HEK293 (cell line): ENCODE results near the gene UCKL1.

Experiments used
- CTCF ChIA-PET: fragments of 350-600 bp; formaldehyde crosslinking; extraction: SDS; loops from one replicate; lab custom pipeline; 2021; ENCODE audit warnings: antibody characterized with exemption; lab: Yijun Ruan, JAX
- POLR2A ChIA-PET: fragments of 300-600 bp; formaldehyde crosslinking; extraction: SDS; loops from one replicate; lab custom pipeline; 2020; ENCODE audit warnings: antibody characterized with exemption, inconsistent platforms; lab: Yijun Ruan, JAX
- H3K27ac ChIP-seq: fragments of 200-500 bp; sonication (Bioruptor generic); 2 replicates; pipeline ENCODE4 v1.5.1; 2014; ENCODE audit warnings: low read depth, low read length, control low read depth, inconsistent platforms; ENCODE audit errors: extremely low read depth
- H3K36me3 ChIP-seq, 2 experiments: fragments of 200-500 bp in 1 of 2; sonication (Bioruptor generic) in 1 of 2; 1 replicate in 1 of 2; 2 replicates in 1 of 2; pipeline ENCODE4 v1.5.1; 2014 to 2017; ENCODE audit warnings: inconsistent platforms in 2 of 2, low read length in 2 of 2; ENCODE audit not compliant: control insufficient read depth in 2 of 2, insufficient read depth in 1 of 2
- H3K4me1 ChIP-seq: fragments of 200-500 bp; sonication (Bioruptor generic); 2 replicates; pipeline ENCODE4 v1.5.1; 2014; ENCODE audit warnings: mild to moderate bottlenecking, low read length, inconsistent platforms; ENCODE audit not compliant: control insufficient read depth, insufficient read depth
- H3K4me3 ChIP-seq: 2 replicates; pipeline ENCODE4 v1.5.1; 2011; ENCODE audit warnings: low read depth, mild to moderate bottlenecking, control low read depth, low read length, moderate library complexity
- H3K9me3 ChIP-seq: fragments of 200-500 bp; sonication (Bioruptor generic); 2 replicates; pipeline ENCODE4 v1.5.1; 2014; ENCODE audit warnings: low read depth, low read length, inconsistent platforms; ENCODE audit not compliant: control insufficient read depth, insufficient read depth
- GLIS1 ChIP-seq: fragments of 450-650 bp; formaldehyde crosslinking; IDR thresholded peaks from 2 replicates; pipeline ENCODE4 v1.5.1; 2016; ENCODE audit warnings: missing biosample characterization, missing genetic modification characterization
- GLIS2 ChIP-seq: fragments of 450-650 bp; formaldehyde crosslinking; IDR thresholded peaks from 2 replicates; pipeline ENCODE4 v1.5.1; 2016; ENCODE audit warnings: missing biosample characterization, missing genetic modification characterization
- KLF1 ChIP-seq: fragments of 450-650 bp; formaldehyde crosslinking; IDR thresholded peaks from 2 replicates; pipeline ENCODE4 v1.5.1; 2016; ENCODE audit warnings: missing biosample characterization, missing genetic modification characterization
- KLF10 ChIP-seq: fragments of 450-650 bp; IDR thresholded peaks from 2 replicates; pipeline ENCODE4 v1.5.1; 2018; ENCODE audit warnings: missing biosample characterization, mild to moderate bottlenecking, missing genetic modification characterization
- OSR2 ChIP-seq: fragments of 450-650 bp; formaldehyde crosslinking; IDR thresholded peaks from 2 replicates; pipeline ENCODE4 v1.5.1; 2016; ENCODE audit warnings: missing biosample characterization, missing genetic modification characterization
- SP2 ChIP-seq: fragments of 450-650 bp; formaldehyde crosslinking; IDR thresholded peaks from 2 replicates; pipeline ENCODE4 v1.5.1; 2016; ENCODE audit warnings: missing biosample characterization, missing genetic modification characterization
- SP3 ChIP-seq: fragments of 450-650 bp; formaldehyde crosslinking; IDR thresholded peaks from 2 replicates; pipeline ENCODE4 v1.5.1; 2016; ENCODE audit warnings: missing biosample characterization, missing genetic modification characterization
- YY2 ChIP-seq: fragments of 450-650 bp; formaldehyde crosslinking; IDR thresholded peaks from 2 replicates; pipeline ENCODE4 v1.5.1; 2016; ENCODE audit warnings: missing biosample characterization, missing genetic modification characterization
- ZBTB20 ChIP-seq: fragments of 450-650 bp; formaldehyde crosslinking; IDR thresholded peaks from 2 replicates; pipeline ENCODE4 v1.5.1; 2016; ENCODE audit warnings: missing biosample characterization, missing genetic modification characterization
- ZBTB48 ChIP-seq: fragments of 450-650 bp; formaldehyde crosslinking; IDR thresholded peaks from 2 replicates; pipeline ENCODE4 v1.5.1; 2016; ENCODE audit warnings: missing biosample characterization, missing genetic modification characterization
- ZBTB7A ChIP-seq: fragments of 450-650 bp; formaldehyde crosslinking; IDR thresholded peaks from 2 replicates; pipeline ENCODE4 v1.5.1; 2016; ENCODE audit warnings: low read depth, missing biosample characterization, missing genetic modification characterization
- ZNF133 ChIP-seq: fragments of 450-650 bp; formaldehyde crosslinking; IDR thresholded peaks from 2 replicates; pipeline ENCODE4 v1.5.1; 2016; ENCODE audit warnings: missing biosample characterization, missing genetic modification characterization
- ZNF335 ChIP-seq: fragments of 450-650 bp; formaldehyde crosslinking; conservative IDR thresholded peaks from 2 replicates; pipeline ENCODE4 v1.5.1; 2016; ENCODE audit warnings: missing biosample characterization, missing genetic modification characterization
- ZNF404 ChIP-seq: fragments of 450-650 bp; formaldehyde crosslinking; IDR thresholded peaks from 2 replicates; pipeline ENCODE4 v1.5.1; 2017; ENCODE audit warnings: missing biosample characterization, missing genetic modification characterization
- ZNF514 ChIP-seq: fragments of 450-650 bp; formaldehyde crosslinking; IDR thresholded peaks from 2 replicates; pipeline ENCODE4 v1.5.1; 2016; ENCODE audit warnings: missing biosample characterization, missing genetic modification characterization
- ZNF521 ChIP-seq: fragments of 450-650 bp; formaldehyde crosslinking; IDR thresholded peaks from 2 replicates; pipeline ENCODE4 v1.5.1; 2017; ENCODE audit warnings: missing biosample characterization, mild to moderate bottlenecking, missing genetic modification characterization
- ZNF596 ChIP-seq: fragments of 450-650 bp; IDR thresholded peaks from 2 replicates; pipeline ENCODE4 v1.5.0; 2018; ENCODE audit warnings: missing biosample characterization, mild to moderate bottlenecking, missing genetic modification characterization, moderate library complexity
- ZNF600 ChIP-seq: fragments of 450-650 bp; formaldehyde crosslinking; IDR thresholded peaks from 2 replicates; pipeline ENCODE4 v1.5.1; 2016; ENCODE audit warnings: missing biosample characterization, missing genetic modification characterization
- ZNF621 ChIP-seq: fragments of 450-650 bp; formaldehyde crosslinking; IDR thresholded peaks from 2 replicates; pipeline ENCODE4 v1.5.1; 2017; ENCODE audit warnings: missing biosample characterization, missing genetic modification characterization
- ZNF624 ChIP-seq: fragments of 450-650 bp; formaldehyde crosslinking; IDR thresholded peaks from 2 replicates; pipeline ENCODE4 v1.5.1; 2017; ENCODE audit warnings: missing biosample characterization, missing genetic modification characterization
- ZNF791 ChIP-seq: fragments of 450-650 bp; formaldehyde crosslinking; IDR thresholded peaks from 2 replicates; pipeline ENCODE4 v1.5.1; 2016; ENCODE audit warnings: missing biosample characterization, missing genetic modification characterization
- TF ChIP-seq, protein P1 (sequence below): fragments of 450-650 bp; formaldehyde crosslinking; IDR thresholded peaks from 2 replicates; pipeline ENCODE4 v1.5.1; 2016; ENCODE audit warnings: missing biosample characterization, missing genetic modification characterization
- TF ChIP-seq, protein P2 (sequence below): fragments of 450-650 bp; formaldehyde crosslinking; IDR thresholded peaks from 2 replicates; pipeline ENCODE4 v1.5.1; 2016; ENCODE audit warnings: missing biosample characterization, missing genetic modification characterization
- TF ChIP-seq, protein P3 (sequence below): fragments of 450-650 bp; formaldehyde crosslinking; optimal IDR thresholded peaks from 2 replicates; pipeline ENCODE3; 2016; ENCODE audit warnings: missing biosample characterization, mild to moderate bottlenecking, missing genetic modification characterization
- TF ChIP-seq, protein P4 (sequence below): fragments of 450-650 bp; formaldehyde crosslinking; IDR thresholded peaks from 2 replicates; pipeline ENCODE4 v1.5.1; 2016; ENCODE audit warnings: missing biosample characterization, missing genetic modification characterization

Gene UCKL1

DNA sequence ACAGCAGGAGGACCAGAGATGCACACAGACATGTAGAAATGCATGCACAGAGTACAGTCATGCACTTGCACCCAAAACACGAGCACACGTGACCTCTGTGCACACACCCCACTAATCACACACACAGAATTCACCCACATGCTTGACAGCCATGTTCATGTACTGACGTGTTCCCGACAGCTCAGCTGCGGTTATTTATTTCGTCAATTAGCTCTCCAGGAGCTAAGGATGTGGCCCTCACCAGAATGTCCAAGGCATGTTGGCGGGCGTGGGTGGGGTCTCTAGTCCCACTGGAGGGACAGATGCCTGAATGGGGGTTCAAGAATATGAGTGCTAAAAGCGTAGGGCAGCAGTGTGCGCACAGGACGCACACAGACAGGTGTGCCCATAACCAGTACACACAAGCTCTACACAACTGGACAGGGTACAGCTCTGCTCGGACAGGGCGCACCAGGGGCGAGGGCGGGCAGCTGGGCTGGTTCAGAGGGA, 24.1 kb upstream of the UCKL1 start:
- Histone ChIP-seq H3K9me3 (no peaks in the 10 kb centered on the region), H3K36me3 (peaks cover 6 to 28% of the 10 kb centered on the region in 2 experiments; a peak in 2 of 3 replicates), H3K4me3 (peak overlapping the region; percentile 95)
- CTCF ChIA-PET: interaction anchor here (0.6 to 3.8 kb wide), 24 partner anchors 11 to 1832 kb away, joined by 3 to 18 read pairs (median 4); partner anchors contain the start of genes C20orf204, PTK6 and TPD52L2
- POLR2A ChIA-PET: interaction anchor here (0.6 to 2.0 kb wide), 14 partner anchors 21 to 322 kb away, joined by 3 to 21 read pairs (median 4); partner anchors contain the start of genes ARFRP1, RTEL1, TCEA2 and TPD52L2
- no peak for TF ChIP-seq OSR2 (tag by site-specific recombination)
- TF ChIP-seq, protein P1, sequence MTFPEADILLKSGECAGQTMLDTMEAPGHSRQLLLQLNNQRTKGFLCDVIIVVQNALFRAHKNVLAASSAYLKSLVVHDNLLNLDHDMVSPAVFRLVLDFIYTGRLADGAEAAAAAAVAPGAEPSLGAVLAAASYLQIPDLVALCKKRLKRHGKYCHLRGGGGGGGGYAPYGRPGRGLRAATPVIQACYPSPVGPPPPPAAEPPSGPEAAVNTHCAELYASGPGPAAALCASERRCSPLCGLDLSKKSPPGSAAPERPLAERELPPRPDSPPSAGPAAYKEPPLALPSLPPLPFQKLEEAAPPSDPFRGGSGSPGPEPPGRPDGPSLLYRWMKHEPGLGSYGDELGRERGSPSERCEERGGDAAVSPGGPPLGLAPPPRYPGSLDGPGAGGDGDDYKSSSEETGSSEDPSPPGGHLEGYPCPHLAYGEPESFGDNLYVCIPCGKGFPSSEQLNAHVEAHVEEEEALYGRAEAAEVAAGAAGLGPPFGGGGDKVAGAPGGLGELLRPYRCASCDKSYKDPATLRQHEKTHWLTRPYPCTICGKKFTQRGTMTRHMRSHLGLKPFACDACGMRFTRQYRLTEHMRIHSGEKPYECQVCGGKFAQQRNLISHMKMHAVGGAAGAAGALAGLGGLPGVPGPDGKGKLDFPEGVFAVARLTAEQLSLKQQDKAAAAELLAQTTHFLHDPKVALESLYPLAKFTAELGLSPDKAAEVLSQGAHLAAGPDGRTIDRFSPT (tag by site-specific recombination): peak; percentile 58
- TF ChIP-seq, all 188 proteins: peak for 1
- Histone ChIP-seq H3K27ac (peak overlapping the region; percentile 78), H3K4me1 (peaks cover 13% of the 10 kb centered on the region)

DNA sequence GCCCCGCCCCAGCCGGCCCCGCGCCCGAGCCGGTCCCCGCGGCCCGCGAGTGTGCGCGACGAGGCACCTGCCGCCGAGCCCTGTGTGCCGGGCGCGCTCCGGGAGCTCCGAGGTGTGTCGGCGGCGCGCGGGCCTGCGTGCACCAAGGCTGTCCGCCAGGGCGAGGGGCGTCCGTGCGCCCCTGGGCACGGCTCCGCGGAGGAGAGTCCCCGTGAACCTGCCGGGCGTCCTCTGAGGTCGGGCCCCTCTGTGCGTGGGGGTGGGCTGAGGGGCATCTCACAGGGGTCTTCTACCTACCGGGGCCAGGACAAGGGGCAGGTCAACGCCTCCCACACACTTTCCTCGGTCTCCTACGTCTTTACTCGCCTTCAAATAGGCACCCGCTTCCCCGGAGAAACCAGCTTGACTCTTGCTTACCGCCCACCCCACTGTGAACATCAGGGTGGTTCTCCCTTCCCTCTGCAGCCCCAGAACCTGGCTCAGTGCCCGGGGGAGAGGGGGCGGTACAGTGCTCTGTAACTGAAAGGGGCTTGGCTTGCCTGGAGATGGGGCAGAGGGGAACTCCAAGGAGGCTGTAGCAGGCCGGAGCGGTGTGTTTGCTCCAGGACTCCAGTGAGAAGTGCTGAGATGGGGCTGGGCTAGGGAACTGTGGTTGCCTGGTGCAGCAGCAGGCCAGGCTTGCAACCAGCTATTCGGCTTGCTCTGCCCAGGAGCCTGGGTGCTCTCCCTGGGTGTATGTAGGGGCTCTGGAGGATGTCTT, 23.5 kb upstream of the UCKL1 start, which contains the start of gene SAMD10:
Gene SAMD10 (minus strand): TSS at position 86 of the 760 bp plus-strand sequence. CDS start 175 bp downstream, outside the sequence.
- H3K27ac ChIP-seq: peak within 1 kb of the TSS; percentile 78
- H3K9me3 ChIP-seq: no peaks in the 10 kb centered on the region
- ChIA-PET CTCF (interaction anchor here (0.6 to 3.8 kb wide), 21 partner anchors 19 to 1831 kb away, joined by 3 to 18 read pairs (median 4); partner anchors contain the start of genes PTK6 and TPD52L2), POLR2A (interaction anchor here (0.9 to 2.0 kb wide), 8 partner anchors 22 to 272 kb away, joined by 3 to 21 read pairs (median 4); partner anchors contain the start of genes ARFRP1, TCEA2, TPD52L2 and UCKL1)
- H3K4me3 ChIP-seq: peak within 1 kb of the TSS; percentile 51
- peaks cover 13% of the 10 kb centered on the region for H3K4me1 ChIP-seq
- H3K36me3 ChIP-seq: peaks cover 1 to 22% of the 10 kb centered on the region in 2 experiments; a peak in 2 of 3 replicates
- TF ChIP-seq GLIS2 (peak; percentile 75), KLF1 (tag by site-specific recombination) (peak; percentile 43; the same call in 1 of the 2 replicates), ZNF521 (no peak), SP2 (tag by site-specific recombination) (peak; percentile 68), ZNF404 (tag by site-specific recombination) (no peak), ZNF514 (tag by site-specific recombination) (no peak), ZNF596 (tag by site-specific recombination) (no peak), GLIS1 (peak; percentile 26; the same call in 1 of the 2 replicates), ZNF600 (tag by site-specific recombination) (peak; percentile 76; the same call in 1 of the 2 replicates), KLF10 (tag by site-specific recombination) (peak; percentile 62), ZNF621 (tag by site-specific recombination) (no peak), YY2 (tag by site-specific recombination) (no peak), ZNF133 (no peak), ZBTB7A (tag by site-specific recombination) (peak; percentile 76; the same call in 1 of the 2 replicates), ZNF335 (tag by site-specific recombination) (no peak; the same call in none of the 2 replicates), ZNF624 (tag by site-specific recombination) (no peak), ZNF791 (tag by site-specific recombination) (no peak), ZBTB20 (tag by site-specific recombination) (peak; percentile 89), ZBTB48 (peak; percentile 15; the same call in 1 of the 2 replicates), SP3 (tag by site-specific recombination) (peak; percentile 46; the same call in 1 of the 2 replicates)
- TF ChIP-seq, protein P2, sequence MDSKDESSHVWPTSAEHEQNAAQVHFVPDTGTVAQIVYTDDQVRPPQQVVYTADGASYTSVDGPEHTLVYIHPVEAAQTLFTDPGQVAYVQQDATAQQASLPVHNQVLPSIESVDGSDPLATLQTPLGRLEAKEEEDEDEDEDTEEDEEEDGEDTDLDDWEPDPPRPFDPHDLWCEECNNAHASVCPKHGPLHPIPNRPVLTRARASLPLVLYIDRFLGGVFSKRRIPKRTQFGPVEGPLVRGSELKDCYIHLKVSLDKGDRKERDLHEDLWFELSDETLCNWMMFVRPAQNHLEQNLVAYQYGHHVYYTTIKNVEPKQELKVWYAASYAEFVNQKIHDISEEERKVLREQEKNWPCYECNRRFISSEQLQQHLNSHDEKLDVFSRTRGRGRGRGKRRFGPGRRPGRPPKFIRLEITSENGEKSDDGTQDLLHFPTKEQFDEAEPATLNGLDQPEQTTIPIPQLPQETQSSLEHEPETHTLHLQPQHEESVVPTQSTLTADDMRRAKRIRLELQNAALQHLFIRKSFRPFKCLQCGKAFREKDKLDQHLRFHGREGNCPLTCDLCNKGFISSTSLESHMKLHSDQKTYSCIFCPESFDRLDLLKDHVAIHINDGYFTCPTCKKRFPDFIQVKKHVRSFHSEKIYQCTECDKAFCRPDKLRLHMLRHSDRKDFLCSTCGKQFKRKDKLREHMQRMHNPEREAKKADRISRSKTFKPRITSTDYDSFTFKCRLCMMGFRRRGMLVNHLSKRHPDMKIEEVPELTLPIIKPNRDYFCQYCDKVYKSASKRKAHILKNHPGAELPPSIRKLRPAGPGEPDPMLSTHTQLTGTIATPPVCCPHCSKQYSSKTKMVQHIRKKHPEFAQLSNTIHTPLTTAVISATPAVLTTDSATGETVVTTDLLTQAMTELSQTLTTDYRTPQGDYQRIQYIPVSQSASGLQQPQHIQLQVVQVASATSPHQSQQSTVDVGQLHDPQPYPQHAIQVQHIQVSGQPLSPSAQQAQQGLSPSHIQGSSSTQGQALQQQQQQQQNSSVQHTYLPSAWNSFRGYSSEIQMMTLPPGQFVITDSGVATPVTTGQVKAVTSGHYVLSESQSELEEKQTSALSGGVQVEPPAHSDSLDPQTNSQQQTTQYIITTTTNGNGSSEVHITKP (tag by site-specific recombination): peak; percentile 90
- TF ChIP-seq, protein P3, sequence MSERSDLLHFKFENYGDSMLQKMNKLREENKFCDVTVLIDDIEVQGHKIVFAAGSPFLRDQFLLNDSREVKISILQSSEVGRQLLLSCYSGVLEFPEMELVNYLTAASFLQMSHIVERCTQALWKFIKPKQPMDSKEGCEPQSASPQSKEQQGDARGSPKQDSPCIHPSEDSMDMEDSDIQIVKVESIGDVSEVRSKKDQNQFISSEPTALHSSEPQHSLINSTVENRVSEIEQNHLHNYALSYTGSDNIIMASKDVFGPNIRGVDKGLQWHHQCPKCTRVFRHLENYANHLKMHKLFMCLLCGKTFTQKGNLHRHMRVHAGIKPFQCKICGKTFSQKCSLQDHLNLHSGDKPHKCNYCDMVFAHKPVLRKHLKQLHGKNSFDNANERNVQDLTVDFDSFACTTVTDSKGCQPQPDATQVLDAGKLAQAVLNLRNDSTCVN (tag by site-specific recombination): peak; percentile 77
- TF ChIP-seq, protein P4, sequence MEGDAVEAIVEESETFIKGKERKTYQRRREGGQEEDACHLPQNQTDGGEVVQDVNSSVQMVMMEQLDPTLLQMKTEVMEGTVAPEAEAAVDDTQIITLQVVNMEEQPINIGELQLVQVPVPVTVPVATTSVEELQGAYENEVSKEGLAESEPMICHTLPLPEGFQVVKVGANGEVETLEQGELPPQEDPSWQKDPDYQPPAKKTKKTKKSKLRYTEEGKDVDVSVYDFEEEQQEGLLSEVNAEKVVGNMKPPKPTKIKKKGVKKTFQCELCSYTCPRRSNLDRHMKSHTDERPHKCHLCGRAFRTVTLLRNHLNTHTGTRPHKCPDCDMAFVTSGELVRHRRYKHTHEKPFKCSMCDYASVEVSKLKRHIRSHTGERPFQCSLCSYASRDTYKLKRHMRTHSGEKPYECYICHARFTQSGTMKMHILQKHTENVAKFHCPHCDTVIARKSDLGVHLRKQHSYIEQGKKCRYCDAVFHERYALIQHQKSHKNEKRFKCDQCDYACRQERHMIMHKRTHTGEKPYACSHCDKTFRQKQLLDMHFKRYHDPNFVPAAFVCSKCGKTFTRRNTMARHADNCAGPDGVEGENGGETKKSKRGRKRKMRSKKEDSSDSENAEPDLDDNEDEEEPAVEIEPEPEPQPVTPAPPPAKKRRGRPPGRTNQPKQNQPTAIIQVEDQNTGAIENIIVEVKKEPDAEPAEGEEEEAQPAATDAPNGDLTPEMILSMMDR (tag by site-specific recombination): peak; percentile 58; the same call in 1 of the 2 replicates
